Spleen (tissue), 7 donors: ENCODE results near the gene C3orf18.

Experiments
- POLR2A ChIP-seq, 3 donors: fragments of 450-650 bp; IDR thresholded peaks; one replicate each; pipeline ENCODE4 v1.5.1; 2017; ENCODE audit warnings: antibody characterized with exemption in 3 of 3, mild to moderate bottlenecking in 1 of 3
- TF ChIP-seq, protein P1 (sequence below), 11 experiments: fragments of 200-600 bp in 7 of 11; fragments of 450-650 bp in 4 of 11; sonication (generic) in 4 of 11; IDR thresholded peaks in 8 of 11; conservative IDR thresholded peaks in 3 of 11; 1 replicate in 7 of 11; 2 replicates in 4 of 11; pipeline versions ENCODE4 v1.4.0 to v1.8.0; 2016 to 2021; ENCODE audit warnings: antibody characterized with exemption in 11 of 11, inconsistent platforms in 4 of 11, mild to moderate bottlenecking in 1 of 11
- donor health status: DM: no; HTN: no; CAD: no; lungs with moderate emphysema.
- donor health status: DM: no; HTN: no; CAD: no.
- donor health status: DM: no; HTN: no; CAD: no.

DNA sequence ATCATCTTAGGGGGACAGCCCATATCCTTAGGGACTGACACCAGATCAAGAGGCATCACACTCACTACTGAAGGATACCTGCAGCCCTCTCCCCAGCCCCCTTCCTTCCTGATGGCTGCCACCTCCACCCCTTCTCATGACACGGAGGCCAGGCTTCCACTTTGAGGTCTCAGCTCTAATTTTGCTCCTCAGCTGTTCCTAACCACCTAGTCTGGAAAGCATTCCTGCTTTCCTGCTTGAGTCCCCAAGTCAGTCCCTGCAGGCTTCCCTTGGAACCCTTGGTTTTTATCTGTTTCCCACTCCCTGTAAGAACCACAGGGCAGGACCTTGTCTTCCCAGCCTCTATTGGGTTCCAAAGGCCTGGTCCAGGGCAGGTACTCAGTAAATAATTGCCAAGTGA is 3.2 kb downstream of the C3orf18 start:
- TF ChIP-seq, protein P1, sequence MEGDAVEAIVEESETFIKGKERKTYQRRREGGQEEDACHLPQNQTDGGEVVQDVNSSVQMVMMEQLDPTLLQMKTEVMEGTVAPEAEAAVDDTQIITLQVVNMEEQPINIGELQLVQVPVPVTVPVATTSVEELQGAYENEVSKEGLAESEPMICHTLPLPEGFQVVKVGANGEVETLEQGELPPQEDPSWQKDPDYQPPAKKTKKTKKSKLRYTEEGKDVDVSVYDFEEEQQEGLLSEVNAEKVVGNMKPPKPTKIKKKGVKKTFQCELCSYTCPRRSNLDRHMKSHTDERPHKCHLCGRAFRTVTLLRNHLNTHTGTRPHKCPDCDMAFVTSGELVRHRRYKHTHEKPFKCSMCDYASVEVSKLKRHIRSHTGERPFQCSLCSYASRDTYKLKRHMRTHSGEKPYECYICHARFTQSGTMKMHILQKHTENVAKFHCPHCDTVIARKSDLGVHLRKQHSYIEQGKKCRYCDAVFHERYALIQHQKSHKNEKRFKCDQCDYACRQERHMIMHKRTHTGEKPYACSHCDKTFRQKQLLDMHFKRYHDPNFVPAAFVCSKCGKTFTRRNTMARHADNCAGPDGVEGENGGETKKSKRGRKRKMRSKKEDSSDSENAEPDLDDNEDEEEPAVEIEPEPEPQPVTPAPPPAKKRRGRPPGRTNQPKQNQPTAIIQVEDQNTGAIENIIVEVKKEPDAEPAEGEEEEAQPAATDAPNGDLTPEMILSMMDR (IDR thresholded peaks at IDR 0.05 in 8 of 11, conservative IDR thresholded peaks at IDR 0.05 in 3 of 11), result no peak
- TF ChIP-seq POLR2A (IDR thresholded peaks at IDR 0.05), result no peak
